ENCODE measurements around the gene KIF26A. TPM values are rescaled to one million over a fixed set of nuclear protein-coding genes. Genes with fewer than 3 reads are reported as not detected.

KIF26A gene
- total RNA-seq, 1 experiment from 2014 or later, result not detected

- no peak for DNase-seq (ENCODE audit: low read depth)
Observed at GRCh38 chr14:104101086-104101621, 37.2 kb upstream of the KIF26A start.

GRCh38 chr14:104101651-104102281, 36.6 kb upstream of the KIF26A start:
- DNase-seq (ENCODE audit: low read depth), result no peak

GRCh38 chr14:104102282-104102914, 36.0 kb upstream of the KIF26A start:
- DNase-seq (ENCODE audit: low read depth), result no peak

- DNase-seq (ENCODE audit: low read depth), result no peak
Observed at GRCh38 chr14:104103061-104103445, 35.3 kb upstream of the KIF26A start.

GRCh38 chr14:104103446-104104075, 34.8 kb upstream of the KIF26A start:
- DNase-seq (ENCODE audit: low read depth), result no peak

- DNase-seq (ENCODE audit: low read depth), result no peak
Observed at GRCh38 chr14:104104076-104104901, 34.1 kb upstream of the KIF26A start.

- DNase-seq (ENCODE audit: low read depth), result no peak
Observed at GRCh38 chr14:104105071-104105821, 33.1 kb upstream of the KIF26A start.

GRCh38 chr14:104105822-104106470, 32.4 kb upstream of the KIF26A start:
- DNase-seq (ENCODE audit: low read depth), result no peak

GRCh38 chr14:104106471-104106991, 31.9 kb upstream of the KIF26A start:
- no peak for DNase-seq (ENCODE audit: low read depth)

- no peak for DNase-seq (ENCODE audit: low read depth)
Observed at GRCh38 chr14:104107101-104107581, 31.2 kb upstream of the KIF26A start.

GRCh38 chr14:104107611-104108569, 30.5 kb upstream of the KIF26A start:
- DNase-seq (ENCODE audit: low read depth), result no peak

GRCh38 chr14:104108570-104109541, 29.5 kb upstream of the KIF26A start:
- no peak for DNase-seq (ENCODE audit: low read depth)

- DNase-seq (ENCODE audit: low read depth), result no peak
Observed at GRCh38 chr14:104109731-104110361, 28.5 kb upstream of the KIF26A start.

- DNase-seq (ENCODE audit: low read depth), result no peak
Observed at GRCh38 chr14:104110491-104111209, 27.7 kb upstream of the KIF26A start.

GRCh38 chr14:104111301-104112112, 26.9 kb upstream of the KIF26A start:
- DNase-seq (ENCODE audit: low read depth), result no peak

GRCh38 chr14:104112113-104112505, 26.3 kb upstream of the KIF26A start:
- no peak for DNase-seq (ENCODE audit: low read depth)

All from M059J (cell line).